PC-9 (cell line): ENCODE results near the gene NECAP2.

ENCODE experiments used
- EZH2 ChIP-seq: fragments of 200-600 bp; sonication (generic); IDR thresholded peaks from 2 replicates; pipeline ENCODE4 v1.8.0; 2017; ENCODE audit warnings: antibody characterized with exemption, low read depth
- TF ChIP-seq, protein P1 (sequence below): fragments of 200-600 bp; sonication (generic); conservative IDR thresholded peaks from 2 replicates; pipeline ENCODE4 v1.6.1; 2017; ENCODE audit warnings: mixed run types, antibody characterized with exemption, mild to moderate bottlenecking, moderate library complexity

GRCh38 chr1:16503494-16503893, 63.0 kb downstream of the NECAP2 start:
- TF ChIP-seq EZH2: no peak
- TF ChIP-seq, protein P1, sequence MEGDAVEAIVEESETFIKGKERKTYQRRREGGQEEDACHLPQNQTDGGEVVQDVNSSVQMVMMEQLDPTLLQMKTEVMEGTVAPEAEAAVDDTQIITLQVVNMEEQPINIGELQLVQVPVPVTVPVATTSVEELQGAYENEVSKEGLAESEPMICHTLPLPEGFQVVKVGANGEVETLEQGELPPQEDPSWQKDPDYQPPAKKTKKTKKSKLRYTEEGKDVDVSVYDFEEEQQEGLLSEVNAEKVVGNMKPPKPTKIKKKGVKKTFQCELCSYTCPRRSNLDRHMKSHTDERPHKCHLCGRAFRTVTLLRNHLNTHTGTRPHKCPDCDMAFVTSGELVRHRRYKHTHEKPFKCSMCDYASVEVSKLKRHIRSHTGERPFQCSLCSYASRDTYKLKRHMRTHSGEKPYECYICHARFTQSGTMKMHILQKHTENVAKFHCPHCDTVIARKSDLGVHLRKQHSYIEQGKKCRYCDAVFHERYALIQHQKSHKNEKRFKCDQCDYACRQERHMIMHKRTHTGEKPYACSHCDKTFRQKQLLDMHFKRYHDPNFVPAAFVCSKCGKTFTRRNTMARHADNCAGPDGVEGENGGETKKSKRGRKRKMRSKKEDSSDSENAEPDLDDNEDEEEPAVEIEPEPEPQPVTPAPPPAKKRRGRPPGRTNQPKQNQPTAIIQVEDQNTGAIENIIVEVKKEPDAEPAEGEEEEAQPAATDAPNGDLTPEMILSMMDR: no peak
